Neural cell (in vitro differentiated cells): ENCODE results near the gene SERGEF.

Experiments
- EP300 ChIP-seq: fragments of 450-650 bp; conservative IDR thresholded peaks from 2 replicates; pipeline ENCODE4 v1.6.1; 2014; ENCODE audit warnings: antibody characterized with exemption, mild to moderate bottlenecking, moderate library complexity; ENCODE audit not compliant: poor library complexity, severe bottlenecking
- EZH2 ChIP-seq: fragments of 200-600, 300-800 bp; shearing (Covaris generic), sonication (generic); IDR thresholded peaks from 2 replicates; pipeline ENCODE4 v1.6.1; 2014; ENCODE audit warnings: antibody characterized with exemption, low read length, borderline replicate concordance, mild to moderate bottlenecking; ENCODE audit not compliant: insufficient read depth, poor library complexity, severe bottlenecking
- MXI1 ChIP-seq: fragments of 450-650 bp; conservative IDR thresholded peaks from 2 replicates; pipeline ENCODE4 v1.6.1; 2014; ENCODE audit warnings: antibody characterized with exemption, mild to moderate bottlenecking; ENCODE audit not compliant: poor library complexity, severe bottlenecking
- POLR2AphosphoS5 ChIP-seq: IDR thresholded peaks from 2 replicates; pipeline ENCODE4 v1.6.1; 2012
- RAD21 ChIP-seq: fragments of 450-650 bp; conservative IDR thresholded peaks from 2 replicates; pipeline ENCODE4 v1.6.1; 2014; ENCODE audit warnings: antibody characterized with exemption, mild to moderate bottlenecking, moderate library complexity
- REST ChIP-seq: IDR thresholded peaks from 2 replicates; pipeline ENCODE4 v1.6.1; 2012; ENCODE audit warnings: borderline replicate concordance
- SMC3 ChIP-seq: fragments of 450-650 bp; conservative IDR thresholded peaks from 2 replicates; pipeline ENCODE4 v1.6.1; 2014; ENCODE audit warnings: antibody characterized with exemption, mild to moderate bottlenecking, moderate library complexity; ENCODE audit not compliant: poor library complexity
- TAF1 ChIP-seq: IDR thresholded peaks from 2 replicates; pipeline ENCODE4 v1.6.1; 2012; ENCODE audit warnings: low read depth
- TF ChIP-seq, protein P1 (sequence below): fragments of 450-650 bp; IDR thresholded peaks from 2 replicates; pipeline ENCODE4 v1.5.1; 2014; ENCODE audit warnings: antibody characterized with exemption, mild to moderate bottlenecking, moderate library complexity; ENCODE audit not compliant: poor library complexity, severe bottlenecking

- TF ChIP-seq, protein P1, sequence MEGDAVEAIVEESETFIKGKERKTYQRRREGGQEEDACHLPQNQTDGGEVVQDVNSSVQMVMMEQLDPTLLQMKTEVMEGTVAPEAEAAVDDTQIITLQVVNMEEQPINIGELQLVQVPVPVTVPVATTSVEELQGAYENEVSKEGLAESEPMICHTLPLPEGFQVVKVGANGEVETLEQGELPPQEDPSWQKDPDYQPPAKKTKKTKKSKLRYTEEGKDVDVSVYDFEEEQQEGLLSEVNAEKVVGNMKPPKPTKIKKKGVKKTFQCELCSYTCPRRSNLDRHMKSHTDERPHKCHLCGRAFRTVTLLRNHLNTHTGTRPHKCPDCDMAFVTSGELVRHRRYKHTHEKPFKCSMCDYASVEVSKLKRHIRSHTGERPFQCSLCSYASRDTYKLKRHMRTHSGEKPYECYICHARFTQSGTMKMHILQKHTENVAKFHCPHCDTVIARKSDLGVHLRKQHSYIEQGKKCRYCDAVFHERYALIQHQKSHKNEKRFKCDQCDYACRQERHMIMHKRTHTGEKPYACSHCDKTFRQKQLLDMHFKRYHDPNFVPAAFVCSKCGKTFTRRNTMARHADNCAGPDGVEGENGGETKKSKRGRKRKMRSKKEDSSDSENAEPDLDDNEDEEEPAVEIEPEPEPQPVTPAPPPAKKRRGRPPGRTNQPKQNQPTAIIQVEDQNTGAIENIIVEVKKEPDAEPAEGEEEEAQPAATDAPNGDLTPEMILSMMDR = no peak
- TF ChIP-seq POLR2AphosphoS5 (no peak), RAD21 (no peak), EP300 (no peak), REST (no peak), EZH2 (no peak), MXI1 (no peak), SMC3 (no peak), TAF1 (no peak)
Observed at GRCh38 chr11:17807034-17807433, 205.8 kb downstream of the SERGEF start.
